MCF 10A (cell line): ENCODE measurements around the gene PCTP. TPM values are rescaled to one million over a fixed set of nuclear protein-coding genes. Genes with fewer than 3 reads are reported as not detected.

Experiments
- BruUV-seq: library from RNA; stranded (reverse); fragments of 400-500 nt; replicated peaks from 2 replicates; lab custom pipeline; 2021; lab: Mats Ljungman, UMichigan
- CTCF ChIA-PET: fragments of 300-600 bp; sonication (Branson Sonifier 250); formaldehyde crosslinking; extraction: SDS; loops from one replicate; lab custom pipeline; 2021; ENCODE audit warnings: antibody characterized with exemption, inconsistent platforms; lab: Yijun Ruan, JAX
- POLR2A ChIA-PET: fragments of 300-600, 350-650 bp; sonication (Branson Sonifier 250); formaldehyde crosslinking; extraction: SDS; loops from one replicate; lab custom pipeline; 2020; ENCODE audit warnings: antibody characterized with exemption, inconsistent platforms; lab: Yijun Ruan, JAX
- DNase-seq: peaks from one replicate; pipeline ENCODE4 v3.0.0-alpha.2; 2018; ENCODE audit not compliant: unreplicated experiment
- H3K27ac Mint-ChIP-seq: one replicate; pipeline ENCODE4 v1.8.0; 2022; ENCODE audit warnings: mild to moderate bottlenecking, low read depth, mixed read lengths; ENCODE audit not compliant: unreplicated experiment
- H3K27me3 Mint-ChIP-seq: one replicate; pipeline ENCODE4 v1.8.0; 2022; ENCODE audit warnings: mixed read lengths; ENCODE audit not compliant: insufficient read depth, unreplicated experiment
- H3K36me3 Mint-ChIP-seq: one replicate; pipeline ENCODE4 v1.8.0; 2022; ENCODE audit warnings: mild to moderate bottlenecking, moderate library complexity, mixed read lengths; ENCODE audit not compliant: insufficient read depth, unreplicated experiment
- H3K4me1 Mint-ChIP-seq: one replicate; pipeline ENCODE4 v1.8.0; 2022; ENCODE audit warnings: mixed read lengths; ENCODE audit not compliant: insufficient read depth, unreplicated experiment
- H3K4me3 Mint-ChIP-seq: one replicate; pipeline ENCODE4 v1.8.0; 2022; ENCODE audit warnings: mild to moderate bottlenecking, moderate library complexity, mixed read lengths; ENCODE audit not compliant: unreplicated experiment
- H3K9me3 Mint-ChIP-seq: one replicate; pipeline ENCODE4 v1.8.0; 2022; ENCODE audit warnings: mixed read lengths; ENCODE audit not compliant: unreplicated experiment
- CTCF ChIP-seq: fragments of 200-600 bp; IDR thresholded peaks from one replicate; pipeline ENCODE4 v1.8.0; 2022; ENCODE audit warnings: antibody characterized with exemption, mild to moderate bottlenecking; ENCODE audit not compliant: unreplicated experiment
- intact Hi-C: fragments of 100-400 bp; cut with micrococcal nuclease; formaldehyde crosslinking; loops from 2 replicates; pipeline ENCODE4 v1.14.1; 2022
- total RNA-seq: library from RNA; stranded (reverse); gene quantifications from 2 replicates; pipeline ENCODE4 v1.2.3, GENCODE V29; 2022

The PCTP gene
- total RNA-seq, 1 experiment from 2014 or later: 10.2 TPM

DNA sequence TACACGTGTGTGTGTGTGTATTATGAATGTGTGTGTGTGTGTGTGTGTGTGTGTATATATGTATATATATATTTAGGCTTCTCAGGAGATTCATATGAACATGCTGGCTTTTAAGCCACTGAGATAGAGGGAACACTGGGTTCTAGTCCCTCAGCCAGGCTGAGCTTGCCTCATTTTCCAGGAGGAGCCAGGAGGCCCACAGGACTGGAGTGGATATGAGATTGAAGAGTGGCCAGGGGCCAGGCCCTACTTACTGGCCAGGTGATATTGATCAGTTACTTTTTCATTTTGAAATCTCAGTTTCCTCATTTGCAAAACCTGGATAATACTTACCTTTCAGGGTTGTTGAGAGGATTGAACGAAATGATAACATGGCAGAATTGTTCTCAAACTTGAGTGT lies 5.8 kb downstream of the PCTP start:
- H3K27ac Mint-ChIP-seq: no peak overlapping the region
- no peak overlapping the region for H3K4me3 Mint-ChIP-seq
- no peaks in the 10 kb centered on the region for H3K27me3 Mint-ChIP-seq
- no peak for TF ChIP-seq CTCF
- no peak for DNase-seq
- intact Hi-C loops: no loop called here
- H3K9me3 Mint-ChIP-seq: no peaks in the 10 kb centered on the region
- H3K36me3 Mint-ChIP-seq: no peaks in the 10 kb centered on the region
- H3K4me1 Mint-ChIP-seq: peaks cover 10% of the 10 kb centered on the region
- BruUV-seq: no TSS peak
- ChIA-PET CTCF (interaction anchor here (0.7 to 1.2 kb wide), 2 partner anchors 228 to 230 kb away, joined by 3 read pairs; no protein-coding TSS in a partner anchor), POLR2A (no interaction called here)

DNA sequence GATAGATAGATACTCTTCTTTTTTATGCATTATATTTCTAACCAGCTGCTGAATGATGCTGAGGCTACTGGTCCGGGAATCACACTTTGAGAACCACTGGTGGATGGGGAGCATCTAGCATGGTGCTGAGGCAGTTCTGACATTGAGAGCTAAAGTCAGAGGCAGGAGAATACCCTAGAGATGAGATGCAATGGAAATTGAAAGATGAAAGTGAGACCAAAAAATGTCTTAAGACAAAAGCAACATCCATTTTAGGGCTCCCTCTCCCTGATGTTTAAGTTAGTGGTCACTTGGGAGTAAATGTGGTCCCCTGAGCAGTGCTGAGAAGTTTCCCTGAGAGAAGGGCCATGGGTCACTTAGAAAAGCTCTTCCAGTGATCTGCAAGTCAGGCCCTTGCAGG lies 6.8 kb downstream of the PCTP start:
- ChIA-PET POLR2A (no interaction called here), CTCF (interaction anchor here (1.8 to 2.5 kb wide), 2 partner anchors 13 to 156 kb away, joined by 6 to 14 read pairs; no protein-coding TSS in a partner anchor)
- intact Hi-C loops: no loop called here
- Mint-ChIP-seq H3K4me1 (peaks cover 6% of the 10 kb centered on the region), H3K4me3 (no peak overlapping the region), H3K27me3 (no peaks in the 10 kb centered on the region), H3K36me3 (no peaks in the 10 kb centered on the region), H3K9me3 (no peaks in the 10 kb centered on the region), H3K27ac (no peak overlapping the region)
- no TSS peak for BruUV-seq
- TF ChIP-seq CTCF: no peak
- no peak for DNase-seq

GRCh38 chr17:55758171-55758570 lies 7.3 kb downstream of the PCTP start:
- Mint-ChIP-seq H3K27ac (peak overlapping the region; percentile 55), H3K4me3 (no peak overlapping the region), H3K9me3 (no peaks in the 10 kb centered on the region), H3K27me3 (no peaks in the 10 kb centered on the region), H3K4me1 (peaks cover 6% of the 10 kb centered on the region), H3K36me3 (no peaks in the 10 kb centered on the region)
- intact Hi-C loops: no loop called here
- no peak for DNase-seq
- no TSS peak for BruUV-seq
- CTCF ChIA-PET: interaction anchor here (0.8 to 2.6 kb wide), 4 partner anchors 12 to 156 kb away, joined by 3 to 14 read pairs (median 7); no protein-coding TSS in a partner anchor
- POLR2A ChIA-PET: no interaction called here
- TF ChIP-seq CTCF: no peak

- intact Hi-C loops: no loop called here
- no peak for DNase-seq
- H3K4me1 Mint-ChIP-seq: peaks cover 17% of the 10 kb centered on the region
- ChIA-PET POLR2A (no interaction called here), CTCF (interaction anchor here (0.5 to 2.6 kb wide), 8 partner anchors 25 to 960 kb away, joined by 3 to 8 read pairs (median 3); no protein-coding TSS in a partner anchor)
- no peak for TF ChIP-seq CTCF
- no peaks in the 10 kb centered on the region for H3K36me3 Mint-ChIP-seq
- no peak overlapping the region for H3K27ac Mint-ChIP-seq
- no peaks in the 10 kb centered on the region for H3K27me3 Mint-ChIP-seq
- H3K4me3 Mint-ChIP-seq: no peak overlapping the region
- BruUV-seq: no TSS peak
- no peaks in the 10 kb centered on the region for H3K9me3 Mint-ChIP-seq
These were observed 9.9 kb downstream of the PCTP start for GRCh38 chr17:55760643-55761355.
